Progenitor cell of endocrine pancreas (in vitro differentiated cells): ENCODE results near the gene RNF217. TPM values are rescaled to one million over a fixed set of nuclear protein-coding genes. Genes with fewer than 3 reads are reported as not detected.
"Not testable (repeated sequence)": the region's sequence is repeated elsewhere in the genome, so short reads cannot be mapped to it uniquely, and the experiment has no call there.

Experiments
- DNase-seq: peaks from one replicate; pipeline ENCODE4 v3.0.0; 2021; ENCODE audit warnings: low spot score; ENCODE audit not compliant: unreplicated experiment
- H3K27ac Mint-ChIP-seq: 2 replicates; pipeline ENCODE4 v1.8.0; 2021; ENCODE audit warnings: mild to moderate bottlenecking, moderate library complexity, mixed read lengths
- H3K27me3 Mint-ChIP-seq: 2 replicates; pipeline ENCODE4 v1.8.0; 2021; ENCODE audit warnings: mixed read lengths
- H3K36me3 Mint-ChIP-seq: 2 replicates; pipeline ENCODE4 v1.8.0; 2022; ENCODE audit warnings: mixed read lengths; ENCODE audit not compliant: insufficient read depth
- H3K4me1 Mint-ChIP-seq: 2 replicates; pipeline ENCODE4 v1.8.0; 2021; ENCODE audit warnings: low read depth, mixed read lengths
- H3K4me3 Mint-ChIP-seq: 2 replicates; pipeline ENCODE4 v1.8.0; 2021; ENCODE audit warnings: low read depth, mild to moderate bottlenecking, moderate library complexity, mixed read lengths
- H3K9me3 Mint-ChIP-seq: 2 replicates; pipeline ENCODE4 v1.8.0; 2021; ENCODE audit warnings: low read depth, mixed read lengths
- total RNA-seq: library from RNA; stranded (reverse); gene quantifications from 2 replicates; pipeline ENCODE4 v1.2.1, GENCODE V29; 2021
- TF ChIP-seq, protein P1 (sequence below): fragments of 200-600 bp; sonication (generic); IDR thresholded peaks from one replicate; pipeline ENCODE4 v1.5.0; 2021; ENCODE audit warnings: antibody characterized with exemption, mild to moderate bottlenecking; ENCODE audit not compliant: unreplicated experiment

RNF217 gene
- total RNA-seq, 1 donor from 2014 or later = 22.6 TPM

DNA sequence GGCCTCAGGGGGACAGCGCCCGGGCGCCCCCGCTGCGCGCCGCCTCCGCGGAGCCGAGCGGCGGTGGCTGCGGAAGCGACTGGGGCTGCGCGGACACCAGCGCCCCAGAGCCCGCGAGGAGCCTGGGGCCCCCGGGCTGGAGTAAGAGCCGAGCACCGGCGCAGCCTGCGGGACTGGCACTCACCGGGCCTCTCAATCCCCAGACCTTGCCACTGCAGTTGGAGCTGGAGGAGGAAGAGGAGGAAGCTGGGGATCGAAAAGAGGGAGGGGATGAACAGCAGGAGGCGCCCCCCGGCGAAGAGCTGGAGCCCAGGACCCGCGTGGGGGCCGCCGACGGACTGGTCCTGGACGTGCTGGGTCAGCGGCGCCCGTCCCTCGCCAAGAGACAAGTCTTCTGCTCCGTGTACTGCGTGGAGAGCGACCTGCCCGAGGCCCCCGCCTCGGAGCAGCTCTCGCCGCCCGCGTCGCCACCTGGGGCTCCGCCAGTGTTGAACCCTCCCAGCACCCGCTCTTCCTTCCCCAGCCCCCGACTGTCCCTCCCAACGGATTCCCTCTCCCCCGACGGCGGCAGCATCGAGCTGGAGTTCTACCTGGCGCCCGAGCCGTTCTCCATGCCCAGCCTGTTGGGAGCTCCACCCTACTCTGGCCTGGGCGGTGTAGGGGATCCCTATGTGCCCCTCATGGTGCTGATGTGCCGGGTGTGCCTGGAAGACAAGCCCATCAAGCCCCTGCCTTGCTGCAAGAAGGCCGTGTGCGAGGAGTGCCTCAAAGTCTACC lies 590 bp downstream of the RNF217 start:
- H3K27ac Mint-ChIP-seq = peak overlapping the region; percentile 90
- no peaks in the 10 kb centered on the region for H3K27me3 Mint-ChIP-seq
- peak; percentile 25 for DNase-seq
- H3K36me3 Mint-ChIP-seq = peaks cover 4% of the 10 kb centered on the region
- H3K4me3 Mint-ChIP-seq = peak overlapping the region; percentile 75
- TF ChIP-seq, protein P1, sequence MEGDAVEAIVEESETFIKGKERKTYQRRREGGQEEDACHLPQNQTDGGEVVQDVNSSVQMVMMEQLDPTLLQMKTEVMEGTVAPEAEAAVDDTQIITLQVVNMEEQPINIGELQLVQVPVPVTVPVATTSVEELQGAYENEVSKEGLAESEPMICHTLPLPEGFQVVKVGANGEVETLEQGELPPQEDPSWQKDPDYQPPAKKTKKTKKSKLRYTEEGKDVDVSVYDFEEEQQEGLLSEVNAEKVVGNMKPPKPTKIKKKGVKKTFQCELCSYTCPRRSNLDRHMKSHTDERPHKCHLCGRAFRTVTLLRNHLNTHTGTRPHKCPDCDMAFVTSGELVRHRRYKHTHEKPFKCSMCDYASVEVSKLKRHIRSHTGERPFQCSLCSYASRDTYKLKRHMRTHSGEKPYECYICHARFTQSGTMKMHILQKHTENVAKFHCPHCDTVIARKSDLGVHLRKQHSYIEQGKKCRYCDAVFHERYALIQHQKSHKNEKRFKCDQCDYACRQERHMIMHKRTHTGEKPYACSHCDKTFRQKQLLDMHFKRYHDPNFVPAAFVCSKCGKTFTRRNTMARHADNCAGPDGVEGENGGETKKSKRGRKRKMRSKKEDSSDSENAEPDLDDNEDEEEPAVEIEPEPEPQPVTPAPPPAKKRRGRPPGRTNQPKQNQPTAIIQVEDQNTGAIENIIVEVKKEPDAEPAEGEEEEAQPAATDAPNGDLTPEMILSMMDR = peak; percentile 23
- H3K9me3 Mint-ChIP-seq = no peaks in the 10 kb centered on the region
- H3K4me1 Mint-ChIP-seq = peaks cover 22% of the 10 kb centered on the region

DNA sequence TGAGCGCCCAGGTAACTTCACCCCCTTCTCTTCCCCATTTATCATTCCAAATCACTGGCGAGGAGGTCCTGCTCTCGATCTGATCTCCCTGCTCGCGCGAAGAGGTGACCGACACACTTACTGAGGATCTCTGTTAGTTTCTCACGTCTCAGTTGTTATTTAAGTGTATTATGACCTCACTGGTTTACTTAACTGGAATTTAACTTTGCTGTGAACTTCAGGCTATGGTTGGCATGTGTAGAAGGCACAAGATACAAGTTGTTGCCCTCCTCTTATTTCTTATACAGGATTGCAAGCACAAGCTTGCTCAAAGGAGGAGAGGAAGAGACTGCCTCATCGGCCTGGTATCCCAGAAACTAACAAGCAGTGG lies 1.2 kb downstream of the RNF217 start:
- H3K4me1 Mint-ChIP-seq = peaks cover 22% of the 10 kb centered on the region
- peak overlapping the region; percentile 90 for H3K27ac Mint-ChIP-seq
- peak overlapping the region; percentile 75 for H3K4me3 Mint-ChIP-seq
- TF ChIP-seq, protein P1 = no peak
- no peak for DNase-seq
- H3K36me3 Mint-ChIP-seq = peaks cover 8% of the 10 kb centered on the region
- no peaks in the 10 kb centered on the region for H3K27me3 Mint-ChIP-seq
- no peaks in the 10 kb centered on the region for H3K9me3 Mint-ChIP-seq

DNA sequence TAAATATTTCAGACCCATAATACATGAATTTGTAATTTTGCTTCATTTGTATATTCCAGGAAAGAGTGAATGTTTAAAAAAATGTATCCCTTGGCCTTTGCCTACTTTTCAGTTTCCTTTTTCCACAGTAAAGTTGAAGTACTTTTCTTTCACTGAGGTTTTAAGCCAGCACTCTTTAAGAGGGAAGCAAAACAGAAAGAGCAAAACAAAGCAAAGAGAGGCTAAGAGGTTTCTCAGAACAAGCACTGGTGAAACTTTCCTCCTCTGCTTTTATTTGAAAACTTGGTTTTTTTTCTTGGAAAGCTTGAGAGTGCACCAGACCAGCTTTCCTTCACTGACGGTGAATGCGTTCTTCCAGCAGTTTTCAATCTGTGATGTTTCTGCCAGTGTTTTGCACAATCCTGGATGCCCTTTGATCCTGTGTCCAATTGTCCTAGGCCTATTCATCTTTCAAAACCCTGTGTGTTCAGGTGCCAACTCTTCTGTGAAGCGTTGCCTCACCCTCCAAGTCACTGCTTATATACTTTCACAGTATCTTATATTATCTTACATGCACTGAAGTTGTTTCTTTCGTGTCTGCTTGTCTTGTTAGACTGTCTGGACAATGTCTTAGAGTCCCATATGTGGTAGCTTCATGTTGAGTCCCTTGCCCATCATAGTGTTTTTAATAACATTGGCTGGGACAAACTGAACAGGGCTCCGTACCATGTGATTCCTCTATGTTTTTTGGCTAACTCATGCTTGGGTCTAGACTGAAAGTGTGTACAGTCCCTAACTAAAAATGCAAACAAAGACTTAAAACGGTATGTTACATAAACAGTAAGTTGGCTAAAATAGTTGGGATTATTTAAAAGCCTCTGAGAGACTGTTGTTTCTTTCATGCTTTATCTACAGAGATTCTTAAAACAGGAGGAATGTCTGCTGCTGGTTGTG lies 1.9 kb downstream of the RNF217 start:
- H3K4me3 Mint-ChIP-seq = peak overlapping the region; percentile 75
- H3K4me1 Mint-ChIP-seq = peaks cover 22% of the 10 kb centered on the region
- no peaks in the 10 kb centered on the region for H3K9me3 Mint-ChIP-seq
- no peak for DNase-seq
- H3K27ac Mint-ChIP-seq = peak overlapping the region; percentile 90
- TF ChIP-seq, protein P1 = no peak
- H3K27me3 Mint-ChIP-seq = no peaks in the 10 kb centered on the region
- peaks cover 8% of the 10 kb centered on the region for H3K36me3 Mint-ChIP-seq

DNA sequence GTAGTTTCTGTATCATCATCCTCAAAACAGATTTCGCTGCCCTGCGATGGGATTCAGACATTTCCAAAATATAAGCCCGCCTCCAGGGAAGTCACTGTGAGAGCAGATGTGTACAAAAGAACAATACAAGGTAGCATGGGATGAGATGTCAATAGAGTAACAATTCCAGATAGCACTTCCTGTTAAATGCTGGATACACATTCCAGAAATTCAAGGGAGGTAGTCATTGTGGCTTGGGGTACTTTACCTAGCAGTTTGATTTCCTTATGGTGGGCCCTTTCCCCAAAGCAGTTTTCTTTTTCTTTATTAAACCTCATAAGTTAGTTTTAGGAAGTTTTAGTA lies 2.5 kb downstream of the RNF217 start:
- Mint-ChIP-seq H3K4me3 (peak overlapping the region; percentile 75), H3K9me3 (no peaks in the 10 kb centered on the region), H3K4me1 (peaks cover 22% of the 10 kb centered on the region), H3K27ac (no peak overlapping the region), H3K27me3 (no peaks in the 10 kb centered on the region), H3K36me3 (peaks cover 8% of the 10 kb centered on the region)
- DNase-seq = no peak
- TF ChIP-seq, protein P1 = no peak

DNA sequence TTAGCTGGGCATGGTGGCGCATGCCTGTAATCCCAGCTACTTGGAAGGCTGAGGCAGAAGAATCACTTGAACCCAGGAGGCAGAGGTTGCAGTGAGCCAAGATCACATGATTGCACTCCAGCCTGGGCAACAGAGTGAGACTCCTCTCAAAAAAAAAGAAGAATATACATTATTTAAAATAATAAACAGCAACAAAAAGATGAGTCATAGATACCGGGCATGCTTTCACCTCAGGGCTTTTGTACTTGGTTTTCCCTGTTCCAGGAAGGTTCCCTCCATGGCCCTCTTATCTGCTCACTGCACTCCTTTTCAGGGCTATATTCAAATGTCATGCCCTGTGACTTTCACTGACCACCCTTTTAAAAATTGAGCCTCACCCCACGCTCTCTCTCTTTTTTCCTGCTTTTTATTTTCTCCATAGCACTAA lies 3.2 kb downstream of the RNF217 start:
- not testable (repeated sequence) for H3K36me3 Mint-ChIP-seq, DNase-seq, H3K4me3 Mint-ChIP-seq, H3K9me3 Mint-ChIP-seq, H3K27me3 Mint-ChIP-seq
- peak overlapping the region; percentile 59 for H3K27ac Mint-ChIP-seq
- peaks cover 22% of the 10 kb centered on the region for H3K4me1 Mint-ChIP-seq
